HepG2 (cell line): Measurements from ENCODE around the gene SOX11. TPM values are rescaled to one million over a fixed set of nuclear protein-coding genes. Genes with fewer than 3 reads are reported as not detected.

Experiments
- ATAC-seq: fragments of 200-7000 bp; cut with Tn5 transposase; 3 replicates; pipeline ENCODE4 v1.9.1; 2020; ENCODE audit warnings: mild to moderate bottlenecking, moderate library complexity
- BruUV-seq: library from RNA; stranded (reverse); fragments of 400-500 nt; replicated peaks from 2 replicates; lab custom pipeline; 2021; lab: Mats Ljungman, UMichigan
- CTCF ChIA-PET: fragments of 300-600 bp; formaldehyde crosslinking; extraction: SDS; loops from one replicate; lab custom pipeline; 2021; ENCODE audit warnings: low total read pairs, inconsistent platforms, low intra/inter-chr PET ratio; lab: Yijun Ruan, JAX
- POLR2A ChIA-PET: fragments of 350-600 bp; sonication (Branson Sonifier 250); formaldehyde crosslinking; loops from one replicate; lab custom pipeline; 2020; ENCODE audit warnings: antibody characterized with exemption, inconsistent platforms; lab: Yijun Ruan, JAX
- DNase-seq: peaks from one replicate; pipeline ENCODE4 v3.0.0-alpha.2; 2015; ENCODE audit warnings: low spot score
- FAIRE-seq: peaks from 3 replicates; lab custom pipeline; 2011; peaks lifted over from hg19 to GRCh38; lab: Jason Lieb, UNC
- H2AFZ ChIP-seq: one replicate; pipeline ENCODE4 v1.6.1; 2011; ENCODE audit warnings: low read length, inconsistent platforms
- H3K27ac ChIP-seq: fragments of 300-600 bp; 3 replicates; pipeline ENCODE4 v1.8.0; 2011; ENCODE audit warnings: mixed run types, mild to moderate bottlenecking, mixed read lengths, low read length, inconsistent platforms; ENCODE audit not compliant: insufficient read depth; ENCODE audit errors: extremely low read length
- H3K27me3 ChIP-seq, 2 experiments: fragments of 200-600 bp in 1 of 2; 2 replicates in 1 of 2; 3 replicates in 1 of 2; pipeline versions ENCODE4 v1.6.0 to v1.8.0; 2011; ENCODE audit warnings: low read length in 2 of 2, mild to moderate bottlenecking in 2 of 2, moderate library complexity in 2 of 2, inconsistent platforms in 1 of 2; ENCODE audit not compliant: insufficient read depth in 2 of 2, control insufficient read depth in 1 of 2
- H3K36me3 ChIP-seq, 2 experiments: fragments of 200-600 bp in 1 of 2; replicated peaks in 1 of 2; 2 replicates in 1 of 2; 3 replicates in 1 of 2; pipeline versions ENCODE4 v1.5.1 to v1.8.0; 2011; ENCODE audit warnings: low read length in 2 of 2, inconsistent platforms in 1 of 2; ENCODE audit not compliant: insufficient read depth in 2 of 2, control insufficient read depth in 1 of 2
- H3K4me1 ChIP-seq: 2 replicates; pipeline ENCODE4 v1.5.1; 2012; ENCODE audit warnings: low read length, inconsistent platforms; ENCODE audit not compliant: insufficient read depth
- H3K4me2 ChIP-seq: 2 replicates; pipeline ENCODE4 v1.6.0; 2011; ENCODE audit warnings: low read depth, low read length, inconsistent platforms
- H3K4me3 ChIP-seq, 3 experiments: fragments of 200-600 bp in 1 of 3; sonication (generic), shearing (Covaris generic) in 1 of 3; replicated peaks in 1 of 3; 2 replicates each; pipeline ENCODE4 v1.5.1; 2011 to 2016; ENCODE audit warnings: low read length in 3 of 3, inconsistent platforms in 2 of 3, low read depth in 2 of 3, mild to moderate bottlenecking in 2 of 3, control low read depth in 1 of 3, mixed read lengths in 1 of 3; ENCODE audit not compliant: insufficient read depth in 1 of 3
- H3K79me2 ChIP-seq: one replicate; pipeline ENCODE4 v1.6.1; 2011; ENCODE audit warnings: low read length, inconsistent platforms; ENCODE audit not compliant: insufficient read depth
- H3K9ac ChIP-seq: 2 replicates; pipeline ENCODE4 v1.6.0; 2011; ENCODE audit warnings: mild to moderate bottlenecking, low read depth, low read length, inconsistent platforms; ENCODE audit not compliant: insufficient read depth
- H3K9me3 ChIP-seq: 2 replicates; pipeline ENCODE4 v1.5.1; 2012; ENCODE audit warnings: mild to moderate bottlenecking, low read length
- H4K20me1 ChIP-seq: 2 replicates; pipeline ENCODE4 v1.6.0; 2011; ENCODE audit warnings: inconsistent platforms, mild to moderate bottlenecking, low read length, moderate library complexity; ENCODE audit not compliant: insufficient read depth
- HMG20A ChIP-seq: IDR thresholded peaks from 2 replicates; pipeline ENCODE4 v1.6.1; 2016; ENCODE audit warnings: borderline replicate concordance
- JUND ChIP-seq: sonication (generic); formaldehyde crosslinking; IDR thresholded peaks from 2 replicates; pipeline ENCODE4 v1.8.0; 2022; ENCODE audit warnings: mild to moderate bottlenecking, missing genetic modification reagents
- KDM6A ChIP-seq: IDR thresholded peaks from 2 replicates; pipeline ENCODE4 v1.6.1; 2016; ENCODE audit warnings: low read depth
- MNT ChIP-seq: fragments of 450-650 bp; IDR thresholded peaks from 2 replicates; pipeline ENCODE4 v1.6.1; 2016
- MTF1 ChIP-seq: sonication (generic); formaldehyde crosslinking; IDR thresholded peaks from 2 replicates; pipeline ENCODE4 v1.5.0; 2020; ENCODE audit warnings: missing genetic modification reagents
- NFE2L2 ChIP-seq: fragments of 150-350 bp; IDR thresholded peaks from 2 replicates; pipeline ENCODE4 v1.6.1; 2014; ENCODE audit warnings: low read length
- RELA ChIP-seq: sonication (generic); formaldehyde crosslinking; IDR thresholded peaks from 2 replicates; pipeline ENCODE4 v1.4.0; 2020; ENCODE audit warnings: missing genetic modification reagents
- SP2 ChIP-seq: sonication (generic); formaldehyde crosslinking; IDR thresholded peaks from 2 replicates; pipeline ENCODE4 v1.5.1; 2020; ENCODE audit warnings: mild to moderate bottlenecking, missing genetic modification reagents
- ZBTB20 ChIP-seq: sonication (generic); formaldehyde crosslinking; IDR thresholded peaks from 2 replicates; pipeline ENCODE4 v1.8.1; 2023; ENCODE audit warnings: missing genetic modification reagents, low read depth, mild to moderate bottlenecking, borderline replicate concordance
- ZNF280B ChIP-seq: sonication (generic); formaldehyde crosslinking; IDR thresholded peaks from 2 replicates; pipeline ENCODE4 v1.5.0; 2020; ENCODE audit warnings: missing genetic modification reagents, mild to moderate bottlenecking, borderline replicate concordance
- ZNF281 ChIP-seq: sonication (generic); formaldehyde crosslinking; IDR thresholded peaks from 2 replicates; pipeline ENCODE4 v1.4.0; 2020; ENCODE audit warnings: missing genetic modification reagents, borderline replicate concordance
- ZNF354B ChIP-seq: sonication (generic); formaldehyde crosslinking; IDR thresholded peaks from 2 replicates; pipeline ENCODE4 v1.8.0; 2022; ENCODE audit warnings: mild to moderate bottlenecking, missing genetic modification reagents
- ZNF382 ChIP-seq: sonication (generic); formaldehyde crosslinking; IDR thresholded peaks from 2 replicates; pipeline ENCODE4 v1.5.0; 2020; ENCODE audit warnings: missing genetic modification reagents, mild to moderate bottlenecking, borderline replicate concordance
- ZNF576 ChIP-seq: sonication (generic); formaldehyde crosslinking; IDR thresholded peaks from 2 replicates; pipeline ENCODE4 v1.4.0; 2020; ENCODE audit warnings: mild to moderate bottlenecking, missing genetic modification reagents
- ZNF784 ChIP-seq: sonication (generic); formaldehyde crosslinking; IDR thresholded peaks from 2 replicates; pipeline ENCODE4 v1.5.1; 2020; ENCODE audit warnings: missing genetic modification reagents, mild to moderate bottlenecking, borderline replicate concordance
- ZNF839 ChIP-seq: sonication (generic); formaldehyde crosslinking; IDR thresholded peaks from 2 replicates; pipeline ENCODE4 v1.4.0; 2020; ENCODE audit warnings: missing genetic modification reagents, mild to moderate bottlenecking, borderline replicate concordance
- WGBS: methylation state at CpG from one replicate; pipeline ENCODE4 v1.1.6; 2017; ENCODE audit warnings: low lambda C conversion rate; 5-methylcytosine and 5-hydroxymethylcytosine counted together
- in situ Hi-C: cut with HindIII; loops from 2 replicates; pipeline ENCODE4 v1.10.0; 2017; ENCODE audit warnings: low pct_unique_long_range_greater_than_20kb; ENCODE audit not compliant: extremely low pct_ligation_motif_present
- intact Hi-C: fragments of 100-400 bp; cut with micrococcal nuclease; formaldehyde crosslinking; loops from one replicate; pipeline ENCODE4 v1.10.0; 2022; ENCODE audit not compliant: unreplicated experiment
- polyA plus RNA-seq, 8 experiments: library from polyadenylated mRNA; depleted of rRNA in 3 of 8; stranded (reverse) in 7 of 8; unstranded in 1 of 8; fragments of >200 nt; fragmentation: Illumina TruSeq in 4 of 8; extraction: Trizol in 4 of 8; gene quantifications; 2 replicates each; pipeline versions ENCODE4 v1.2.1 to v1.2.3, GENCODE V29; 2011 to 2016; ENCODE audit warnings: low read depth in 4 of 8, missing spikeins in 1 of 8, mixed read lengths in 1 of 8; ENCODE audit not compliant: insufficient read depth in 1 of 8
- total RNA-seq, 5 experiments: library from RNA; depleted of rRNA; stranded (reverse); fragments of >200 nt; fragmentation: Illumina TruSeq; extraction: Trizol; gene quantifications; 2 replicates each; pipeline ENCODE4 v1.2.3, GENCODE V29; 2016; ENCODE audit warnings: low read depth in 1 of 5

SOX11 gene
- total and polyA plus RNA-seq, 2 of the 13 experiments (the other 11 are each of a cell fraction or from before 2014, with no cell fraction given), result not detected

- Histone ChIP-seq H3K4me1 (no peaks in the 10 kb centered on the region), H3K79me2 (no peaks in the 10 kb centered on the region), H3K27me3 (peaks cover 1 to 12% of the 10 kb centered on the region in 2 experiments; a peak in 2 of 5 replicates), H3K4me2 (no peak overlapping the region), H4K20me1 (no peaks in the 10 kb centered on the region), H3K9ac (no peak overlapping the region), H3K9me3 (no peaks in the 10 kb centered on the region), H3K36me3 (no peaks in the 10 kb centered on the region), H3K4me3 (no peak overlapping the region), H3K27ac (no peak overlapping the region), H2AFZ (no peak overlapping the region)
- WGBS, result 28% methylated on average over 23 of the region's 58 CpGs
- intact Hi-C loops, result loop anchor here (2.0 kb wide), 1 partner anchor 49 kb away; no protein-coding TSS in a partner anchor
- no peak for DNase-seq
- no TSS peak for BruUV-seq
- ChIA-PET CTCF (no interaction called here), POLR2A (no interaction called here)
- TF ChIP-seq ZNF382 (CRISPR knock-in tag), result no peak
- TF ChIP-seq NFE2L2, result no peak
- TF ChIP-seq RELA, result no peak
- no peak for TF ChIP-seq ZBTB20 (CRISPR knock-in tag)
- TF ChIP-seq MTF1 (CRISPR knock-in tag), result no peak
- no peak for TF ChIP-seq ZNF784 (CRISPR knock-in tag)
- TF ChIP-seq ZNF576 (CRISPR knock-in tag), result no peak
- no peak for TF ChIP-seq ZNF354B
- no peak for TF ChIP-seq MNT
- no peak for TF ChIP-seq SP2 (CRISPR knock-in tag)
- TF ChIP-seq ZNF281 (CRISPR knock-in tag), result no peak
- no peak for TF ChIP-seq JUND
- no peak for TF ChIP-seq ZNF839
- no peak for TF ChIP-seq HMG20A (CRISPR knock-in tag)
- TF ChIP-seq ZNF280B (CRISPR knock-in tag), result no peak
- no peak for TF ChIP-seq KDM6A
- peak; percentile 35 for ATAC-seq
- in situ Hi-C loops, result no loop called here
- FAIRE-seq, result no peak
Observed at GRCh38 chr2:5673145-5674025, 18.8 kb upstream of the SOX11 start.
